HepG2 (cell line): Measurements from ENCODE around the gene ANKRD11. TPM values are rescaled to one million over a fixed set of nuclear protein-coding genes. Genes with fewer than 3 reads are reported as not detected.

Experiments
- E2F1 ChIP-seq: sonication (generic); formaldehyde crosslinking; IDR thresholded peaks from 2 replicates; pipeline ENCODE4 v1.5.0; 2020; ENCODE audit warnings: missing genetic modification reagents
- GPBP1L1 ChIP-seq: sonication (generic); formaldehyde crosslinking; IDR thresholded peaks from 2 replicates; pipeline ENCODE4 v1.5.0; 2020; ENCODE audit warnings: mild to moderate bottlenecking, missing genetic modification reagents
- MAFK ChIP-seq, 2 experiments: IDR thresholded peaks in 1 of 2; conservative IDR thresholded peaks in 1 of 2; 2 replicates each; pipeline ENCODE4 v1.6.1; 2011; ENCODE audit warnings: improper control_type of control experiment in 2 of 2, low read length in 2 of 2
- MED13 ChIP-seq: sonication (generic); formaldehyde crosslinking; IDR thresholded peaks from 2 replicates; pipeline ENCODE4 v1.5.0; 2020; ENCODE audit warnings: missing genetic modification reagents
- MED8 ChIP-seq: sonication (generic); formaldehyde crosslinking; IDR thresholded peaks from 2 replicates; pipeline ENCODE4 v1.8.1; 2023; ENCODE audit warnings: mild to moderate bottlenecking, missing genetic modification reagents; ENCODE audit not compliant: insufficient replicate concordance
- NFYB ChIP-seq: sonication (generic); formaldehyde crosslinking; IDR thresholded peaks from 2 replicates; pipeline ENCODE4 v1.4.0; 2020; ENCODE audit warnings: missing genetic modification reagents
- NR0B2 ChIP-seq: sonication (generic); formaldehyde crosslinking; IDR thresholded peaks from 2 replicates; pipeline ENCODE4 v1.4.0; 2020; ENCODE audit warnings: mild to moderate bottlenecking, missing genetic modification reagents
- PRDM10 ChIP-seq: sonication (generic); formaldehyde crosslinking; IDR thresholded peaks from 2 replicates; pipeline ENCODE4 v1.4.0; 2020; ENCODE audit warnings: low read depth, missing genetic modification reagents
- SMAD9 ChIP-seq: sonication (generic); formaldehyde crosslinking; IDR thresholded peaks from 2 replicates; pipeline ENCODE4 v1.5.1; 2020; ENCODE audit warnings: mild to moderate bottlenecking, missing genetic modification reagents
- SNRNP70 ChIP-seq: fragments of 200-400 bp; formaldehyde crosslinking; IDR thresholded peaks from 2 replicates; pipeline ENCODE4 v1.6.1; 2017; ENCODE audit warnings: mild to moderate bottlenecking, low read depth, low read length, moderate library complexity
- TBL1XR1 ChIP-seq: fragments of 150-350 bp; IDR thresholded peaks from 2 replicates; pipeline ENCODE4 v1.6.1; 2014; ENCODE audit warnings: borderline replicate concordance, low read length; ENCODE audit not compliant: partially characterized antibody
- TFE3 ChIP-seq: IDR thresholded peaks from 2 replicates; pipeline ENCODE4 v1.6.1; 2016
- TMF1 ChIP-seq: sonication (generic); formaldehyde crosslinking; IDR thresholded peaks from 2 replicates; pipeline ENCODE4 v1.8.1; 2022; ENCODE audit warnings: low read depth, missing genetic modification reagents
- ZNF562 ChIP-seq: sonication (generic); formaldehyde crosslinking; IDR thresholded peaks from 2 replicates; pipeline ENCODE4 v1.8.0; 2022; ENCODE audit warnings: missing genetic modification reagents, borderline replicate concordance
- ZNF567 ChIP-seq: sonication (generic); formaldehyde crosslinking; IDR thresholded peaks from 2 replicates; pipeline ENCODE4 v1.8.1; 2023; ENCODE audit warnings: mild to moderate bottlenecking, missing genetic modification reagents, borderline replicate concordance
- polyA plus RNA-seq, 8 experiments: library from polyadenylated mRNA; depleted of rRNA in 3 of 8; stranded (reverse) in 7 of 8; unstranded in 1 of 8; fragments of >200 nt; fragmentation: Illumina TruSeq in 4 of 8; extraction: Trizol in 4 of 8; gene quantifications; 2 replicates each; pipeline versions ENCODE4 v1.2.1 to v1.2.3, GENCODE V29; 2011 to 2016; ENCODE audit warnings: low read depth in 4 of 8, missing spikeins in 1 of 8, mixed read lengths in 1 of 8; ENCODE audit not compliant: insufficient read depth in 1 of 8
- total RNA-seq, 5 experiments: library from RNA; depleted of rRNA; stranded (reverse); fragments of >200 nt; fragmentation: Illumina TruSeq; extraction: Trizol; gene quantifications; 2 replicates each; pipeline ENCODE4 v1.2.3, GENCODE V29; 2016; ENCODE audit warnings: low read depth in 1 of 5

ANKRD11 gene
- total and polyA plus RNA-seq, 2 of the 13 experiments (the other 11 are each of a cell fraction or from before 2014, with no cell fraction given) = 21.4 to 38.4 TPM

- TF ChIP-seq TFE3 (peak; percentile 38; the same call in 1 of the 2 replicates), TBL1XR1 (no peak), GPBP1L1 (CRISPR knock-in tag) (no peak), NR0B2 (CRISPR knock-in tag) (peak; percentile 80), MED8 (peak; percentile 47), SMAD9 (CRISPR knock-in tag) (no peak), TMF1 (CRISPR knock-in tag) (peak; percentile 93; the same call in 1 of the 2 replicates), NFYB (CRISPR knock-in tag) (no peak; the same call in 1 of the 2 replicates), PRDM10 (CRISPR knock-in tag) (peak; percentile 42; the same call in 1 of the 2 replicates), MED13 (CRISPR knock-in tag) (no peak; the same call in 1 of the 2 replicates), SNRNP70 (no peak), MAFK (conservative IDR thresholded peaks at IDR 0.05 in 1 of 2, IDR thresholded peaks at IDR 0.05 in 1 of 2; ENCODE audit: low read length in 2 of 2) (no peak), ZNF562 (CRISPR knock-in tag) (no peak; the same call in 1 of the 2 replicates), ZNF567 (no peak; the same call in 1 of the 2 replicates), E2F1 (peak; percentile 89)
Measured at GRCh38 chr16:89507834-89508590, 17.7 kb upstream of the ANKRD11 start, which contains the start of gene SPG7 (continued).
